CD14-positive monocyte (primary cell): Measurements from ENCODE around the gene IER5L. TPM values are rescaled to one million over a fixed set of nuclear protein-coding genes. Genes with fewer than 3 reads are reported as not detected.
"Not testable (repeated sequence)": the region's sequence is repeated elsewhere in the genome, so short reads cannot be mapped to it uniquely, and the experiment has no call there.

Source experiments
- DNase-seq, 3 donors: peaks; one replicate each; pipeline ENCODE4 v3.0.0-alpha.2; 2011 to 2022
- H2AFZ ChIP-seq: 2 replicates; pipeline ENCODE4 v1.6.0; 2012; ENCODE audit warnings: mild to moderate bottlenecking, low read depth, low read length, inconsistent platforms; ENCODE audit not compliant: insufficient read depth, poor library complexity, severe bottlenecking
- H3K27ac ChIP-seq, 2 donors: 1 replicate in 1 of 2; 2 replicates in 1 of 2; pipeline ENCODE4 v1.5.1; 2012 to 2013; ENCODE audit warnings: low read length in 2 of 2, control low read depth in 1 of 2, inconsistent platforms in 1 of 2, low read depth in 1 of 2, mild to moderate bottlenecking in 1 of 2
- H3K27me3 ChIP-seq, 2 donors: one replicate each; pipeline versions ENCODE4 v1.6.0 to v1.6.1; 2011 to 2013; ENCODE audit warnings: low read length in 2 of 2; ENCODE audit not compliant: control insufficient read depth in 2 of 2, insufficient read depth in 2 of 2
- H3K36me3 ChIP-seq, 2 donors: replicated peaks in 1 of 2; 1 replicate in 1 of 2; 2 replicates in 1 of 2; pipeline versions ENCODE4 v1.5.1 to v1.6.1; 2012 to 2013; ENCODE audit warnings: low read length in 2 of 2, control low read depth in 1 of 2, inconsistent platforms in 1 of 2, mild to moderate bottlenecking in 1 of 2; ENCODE audit not compliant: insufficient read depth in 2 of 2, control insufficient read depth in 1 of 2
- H3K4me1 ChIP-seq, 2 donors: 1 replicate in 1 of 2; 2 replicates in 1 of 2; pipeline versions ENCODE4 v1.5.1 to v1.6.1; 2012 to 2013; ENCODE audit warnings: low read length in 2 of 2, control low read depth in 1 of 2, inconsistent platforms in 1 of 2, mild to moderate bottlenecking in 1 of 2, moderate library complexity in 1 of 2; ENCODE audit not compliant: insufficient read depth in 2 of 2, control insufficient read depth in 1 of 2
- H3K4me2 ChIP-seq: replicated peaks from 2 replicates; pipeline ENCODE3; 2012; ENCODE audit warnings: low read length, moderate library complexity, mild to moderate bottlenecking; ENCODE audit not compliant: poor library complexity, severe bottlenecking; ENCODE audit errors: extremely low read depth
- H3K4me3 ChIP-seq, 3 experiments: fragments of 200-600 bp in 1 of 3; sonication (generic) in 1 of 3; replicated peaks in 1 of 3; 1 replicate in 2 of 3; 2 replicates in 1 of 3; pipeline ENCODE4 v1.5.1; 2011 to 2013; ENCODE audit warnings: low read length in 3 of 3, mild to moderate bottlenecking in 3 of 3, control low read depth in 2 of 3, low read depth in 2 of 3, inconsistent platforms in 1 of 3, moderate library complexity in 1 of 3
- H3K79me2 ChIP-seq: 2 replicates; pipeline ENCODE4 v1.6.0; 2012; ENCODE audit warnings: mild to moderate bottlenecking, control low read depth, inconsistent platforms, low read length, moderate library complexity; ENCODE audit not compliant: insufficient read depth
- H3K9ac ChIP-seq: 2 replicates; pipeline ENCODE4 v1.6.0; 2017; ENCODE audit warnings: low read length, mild to moderate bottlenecking; ENCODE audit not compliant: insufficient read depth, poor library complexity, severe bottlenecking
- H3K9me3 ChIP-seq, 2 donors: replicated peaks in 1 of 2; 1 replicate in 1 of 2; 2 replicates in 1 of 2; pipeline versions ENCODE4 v1.5.1 to v1.6.1; 2012 to 2013; ENCODE audit warnings: low read length in 2 of 2, control low read depth in 1 of 2; ENCODE audit not compliant: control insufficient read depth in 1 of 2, insufficient read depth in 1 of 2
- H4K20me1 ChIP-seq: 2 replicates; pipeline ENCODE4 v1.6.0; 2012; ENCODE audit warnings: mild to moderate bottlenecking, low read length, control low read depth, moderate library complexity; ENCODE audit not compliant: insufficient read depth
- H3K27ac Mint-ChIP-seq, 7 donors: one replicate each; pipeline ENCODE4 v1.8.0; 2020; ENCODE audit warnings: mild to moderate bottlenecking in 7 of 7, mixed read lengths in 7 of 7, moderate library complexity in 6 of 7, inconsistent platforms in 2 of 7
- H3K27me3 Mint-ChIP-seq, 3 donors: one replicate each; pipeline ENCODE4 v1.8.0; 2021 to 2022; ENCODE audit warnings: low read depth in 3 of 3, mild to moderate bottlenecking in 3 of 3, mixed read lengths in 3 of 3, moderate library complexity in 3 of 3, inconsistent platforms in 1 of 3
- H3K36me3 Mint-ChIP-seq, 2 donors: one replicate each; pipeline ENCODE4 v1.8.0; 2020; ENCODE audit warnings: mixed read lengths in 2 of 2, inconsistent platforms in 1 of 2, mild to moderate bottlenecking in 1 of 2
- H3K4me1 Mint-ChIP-seq: one replicate; pipeline ENCODE4 v1.8.0; 2020; ENCODE audit warnings: mild to moderate bottlenecking, mixed read lengths
- H3K4me3 Mint-ChIP-seq, 2 donors: one replicate each; pipeline ENCODE4 v1.8.0; 2020; ENCODE audit warnings: mild to moderate bottlenecking in 2 of 2, mixed read lengths in 2 of 2, moderate library complexity in 1 of 2
- H3K9me3 Mint-ChIP-seq, 7 donors: one replicate each; pipeline ENCODE4 v1.8.0; 2020 to 2022; ENCODE audit warnings: mixed read lengths in 7 of 7, mild to moderate bottlenecking in 6 of 7, moderate library complexity in 6 of 7, inconsistent platforms in 2 of 7
- WGBS: methylation state at CpG from one replicate; pipeline ENCODE4 v1.1.5; 2013; ENCODE audit warnings: missing lambda C conversion rate; ENCODE audit not compliant: insufficient coverage; 5-methylcytosine and 5-hydroxymethylcytosine counted together
- intact Hi-C, 2 donors: fragments of 100-400 bp; cut with micrococcal nuclease; formaldehyde crosslinking; loops; one replicate each; pipeline versions ENCODE4 v1.15.0 to v1.15.1; 2023
- polyA plus RNA-seq, 3 donors: library from polyadenylated mRNA; depleted of rRNA in 1 of 3; unstranded in 2 of 3; stranded (reverse) in 1 of 3; fragments of 300-500 nt in 2 of 3; fragments of >200 nt in 1 of 3; fragmentation: Illumina TruSeq in 2 of 3; gene quantifications; 1 replicate in 2 of 3; 2 replicates in 1 of 3; pipeline ENCODE4 v1.2.3, GENCODE V29; 2012 to 2021
- TF ChIP-seq, protein P1 (sequence below): fragments of 200-600 bp; IDR thresholded peaks from one replicate; pipeline ENCODE4 v1.8.0; 2022; ENCODE audit warnings: antibody characterized with exemption, mild to moderate bottlenecking

Gene IER5L
- polyA plus RNA-seq, 3 donors, result 0.36 to 15.5 (median 0.79) TPM

DNA sequence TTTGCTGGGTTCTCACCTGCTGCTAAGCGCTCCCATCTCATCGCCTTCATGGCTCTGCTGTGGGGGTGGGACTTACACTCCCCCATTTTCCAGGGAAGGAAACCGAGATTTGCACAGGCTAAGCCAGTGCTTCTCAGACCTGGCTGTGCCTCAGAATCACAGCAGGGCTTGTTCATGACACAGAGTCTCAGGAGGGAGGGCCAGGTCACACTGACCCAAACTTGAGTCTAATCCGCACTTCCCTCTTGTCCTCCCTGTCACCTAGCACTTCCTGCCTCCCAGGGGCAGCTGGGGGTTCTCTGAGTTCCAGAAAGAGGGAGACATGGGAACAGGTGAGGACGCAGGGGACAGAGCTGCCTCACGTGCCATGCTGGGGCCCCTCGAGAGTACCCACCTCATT is 15.6 kb upstream of the IER5L start:
- Mint-ChIP-seq H3K4me1 (peaks cover 8% of the 10 kb centered on the region), H3K27me3 (peaks cover 18 to 41% (median 18%) of the 10 kb centered on the region in 3 donors), H3K4me3 (no peak overlapping the region), H3K36me3 (no peaks in the 10 kb centered on the region), H3K27ac (no peak overlapping the region), H3K9me3 (peaks cover 4 to 17% (median 11%) of the 10 kb centered on the region in 7 donors)
- H3K9ac ChIP-seq, result no peak overlapping the region
- no peaks in the 10 kb centered on the region for H3K36me3 ChIP-seq
- no peak overlapping the region for H3K27ac ChIP-seq
- H4K20me1 ChIP-seq, result no peaks in the 10 kb centered on the region
- H2AFZ ChIP-seq, result no peak overlapping the region
- no peak overlapping the region for H3K4me2 ChIP-seq
- TF ChIP-seq, protein P1, sequence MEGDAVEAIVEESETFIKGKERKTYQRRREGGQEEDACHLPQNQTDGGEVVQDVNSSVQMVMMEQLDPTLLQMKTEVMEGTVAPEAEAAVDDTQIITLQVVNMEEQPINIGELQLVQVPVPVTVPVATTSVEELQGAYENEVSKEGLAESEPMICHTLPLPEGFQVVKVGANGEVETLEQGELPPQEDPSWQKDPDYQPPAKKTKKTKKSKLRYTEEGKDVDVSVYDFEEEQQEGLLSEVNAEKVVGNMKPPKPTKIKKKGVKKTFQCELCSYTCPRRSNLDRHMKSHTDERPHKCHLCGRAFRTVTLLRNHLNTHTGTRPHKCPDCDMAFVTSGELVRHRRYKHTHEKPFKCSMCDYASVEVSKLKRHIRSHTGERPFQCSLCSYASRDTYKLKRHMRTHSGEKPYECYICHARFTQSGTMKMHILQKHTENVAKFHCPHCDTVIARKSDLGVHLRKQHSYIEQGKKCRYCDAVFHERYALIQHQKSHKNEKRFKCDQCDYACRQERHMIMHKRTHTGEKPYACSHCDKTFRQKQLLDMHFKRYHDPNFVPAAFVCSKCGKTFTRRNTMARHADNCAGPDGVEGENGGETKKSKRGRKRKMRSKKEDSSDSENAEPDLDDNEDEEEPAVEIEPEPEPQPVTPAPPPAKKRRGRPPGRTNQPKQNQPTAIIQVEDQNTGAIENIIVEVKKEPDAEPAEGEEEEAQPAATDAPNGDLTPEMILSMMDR, result no peak
- H3K9me3 ChIP-seq, result no peaks in the 10 kb centered on the region
- intact Hi-C loops, result no loop called here
- 85% methylated on average over 4 of the region's 7 CpGs for WGBS
- H3K79me2 ChIP-seq, result no peaks in the 10 kb centered on the region
- H3K4me1 ChIP-seq, result peaks cover 5 to 7% of the 10 kb centered on the region in 2 donors
- H3K4me3 ChIP-seq, result no peak overlapping the region
- DNase-seq, result no peak
- peaks cover 0 to 6% of the 10 kb centered on the region in 2 donors for H3K27me3 ChIP-seq

DNA sequence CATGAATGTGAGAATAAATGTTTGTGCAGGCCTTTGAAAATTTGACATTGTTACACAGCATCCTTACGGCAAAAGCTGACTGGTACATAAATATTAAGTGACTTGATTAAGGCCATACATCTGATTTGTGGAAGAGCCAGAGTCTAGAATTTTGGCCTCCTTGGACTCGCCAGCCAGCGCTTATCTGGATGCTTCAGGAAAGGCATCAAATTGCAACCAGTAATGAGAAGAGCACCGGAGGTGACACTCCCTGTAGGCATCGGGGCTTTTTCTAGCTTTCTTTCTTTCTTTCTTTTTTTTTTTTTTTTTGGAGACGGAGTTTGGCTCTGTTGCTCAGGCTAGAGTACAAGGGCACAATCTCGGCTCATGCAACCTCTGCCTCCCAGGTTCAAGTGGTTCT is 13.2 kb upstream of the IER5L start:
- DNase-seq, result no peak
- TF ChIP-seq, protein P1, result no peak
- WGBS, result no CpG with 5 or more reads among the region's 7 CpGs
- no peaks in the 10 kb centered on the region for H3K4me1 Mint-ChIP-seq
- Histone ChIP-seq H3K79me2 (no peaks in the 10 kb centered on the region), H3K36me3 (no peaks in the 10 kb centered on the region), H3K4me1 (no peaks in the 10 kb centered on the region), H3K9ac (no peak overlapping the region), H3K4me2 (no peak overlapping the region), H3K27ac (no peak overlapping the region), H3K4me3 (no peak overlapping the region), H2AFZ (no peak overlapping the region), H4K20me1 (no peaks in the 10 kb centered on the region), H3K27me3 (peaks cover 0 to 3% of the 10 kb centered on the region in 2 donors), H3K9me3 (peaks cover 0 to 5% of the 10 kb centered on the region in 2 donors)
- H3K27me3 Mint-ChIP-seq, result peaks cover 5 to 25% (median 9%) of the 10 kb centered on the region in 3 donors
- H3K36me3 Mint-ChIP-seq, result no peaks in the 10 kb centered on the region
- intact Hi-C loops, result no loop called here
- no peak overlapping the region for H3K27ac Mint-ChIP-seq
- peaks cover 7 to 25% (median 15%) of the 10 kb centered on the region in 7 donors for H3K9me3 Mint-ChIP-seq
- no peak overlapping the region for H3K4me3 Mint-ChIP-seq

DNA sequence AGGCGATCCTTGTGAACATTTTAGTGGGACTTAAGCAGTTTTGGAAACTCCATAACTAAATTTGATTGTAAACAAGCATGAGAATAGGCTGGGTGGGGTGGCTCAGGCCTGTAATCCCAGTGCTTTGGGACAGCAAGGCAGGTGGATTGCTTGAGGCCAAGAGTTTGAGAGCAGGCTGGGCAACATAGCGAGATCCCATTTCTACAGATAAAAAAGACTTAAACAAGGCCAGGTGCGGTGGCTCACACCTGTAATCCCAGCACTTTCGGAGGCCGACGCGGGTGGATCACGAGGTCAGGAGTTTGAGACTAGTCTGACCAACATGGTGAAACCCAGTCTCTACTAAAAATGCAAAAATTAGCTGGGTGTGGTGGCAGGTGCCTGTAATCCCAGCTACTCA is 11.9 kb upstream of the IER5L start:
- H3K4me3 Mint-ChIP-seq, H4K20me1 ChIP-seq, intact Hi-C loops, H2AFZ ChIP-seq, H3K27ac Mint-ChIP-seq, H3K4me2 ChIP-seq, H3K36me3 ChIP-seq, H3K27me3 ChIP-seq, H3K4me1 Mint-ChIP-seq, H3K79me2 ChIP-seq, DNase-seq, H3K4me1 ChIP-seq, H3K9ac ChIP-seq, H3K36me3 Mint-ChIP-seq, H3K9me3 ChIP-seq, H3K4me3 ChIP-seq, H3K27ac ChIP-seq: not testable (repeated sequence)
- WGBS, result no CpG with 5 or more reads among the region's 8 CpGs
- Mint-ChIP-seq H3K9me3 (peaks cover 7 to 25% (median 15%) of the 10 kb centered on the region in 7 donors), H3K27me3 (peaks cover 4 to 23% (median 11%) of the 10 kb centered on the region in 3 donors)
